Parathyroid adenoma (tissue), 2 donors: ENCODE results near the gene RASSF8.

Experiments
- H2AFZ ChIP-seq: fragments of 300-600 bp; sonication (generic); one replicate; pipeline ENCODE4 v1.7.0; 2017; ENCODE audit warnings: antibody characterized with exemption, mild to moderate bottlenecking
- H3K27ac ChIP-seq: fragments of 300-600 bp; sonication (generic); one replicate; pipeline ENCODE4 v1.7.0; 2017
- H3K27me3 ChIP-seq: fragments of 300-600 bp; sonication (generic); one replicate; pipeline ENCODE4 v1.7.0; 2017; ENCODE audit warnings: low read length; ENCODE audit not compliant: control insufficient read depth, insufficient read depth
- H3K36me3 ChIP-seq: fragments of 300-600 bp; sonication (generic); one replicate; pipeline ENCODE4 v1.7.0; 2017; ENCODE audit warnings: low read length; ENCODE audit not compliant: control insufficient read depth, insufficient read depth
- H3K4me1 ChIP-seq: fragments of 300-600 bp; sonication (generic); one replicate; pipeline ENCODE4 v1.7.0; 2017; ENCODE audit warnings: control low read depth
- H3K4me2 ChIP-seq: fragments of 300-600 bp; sonication (generic); one replicate; pipeline ENCODE4 v1.7.0; 2017; ENCODE audit warnings: low read length
- H3K4me3 ChIP-seq: fragments of 300-600 bp; sonication (generic); one replicate; pipeline ENCODE4 v1.7.0; 2017; ENCODE audit warnings: low read depth, low read length
- H3K79me2 ChIP-seq: fragments of 300-600 bp; sonication (generic); one replicate; pipeline ENCODE4 v1.7.0; 2017; ENCODE audit warnings: control low read depth
- H3K9ac ChIP-seq: fragments of 300-600 bp; sonication (generic); one replicate; pipeline ENCODE4 v1.7.0; 2017; ENCODE audit warnings: mild to moderate bottlenecking
- H3K9me3 ChIP-seq: fragments of 300-600 bp; sonication (generic); one replicate; pipeline ENCODE4 v1.7.0; 2017; ENCODE audit warnings: low read length; ENCODE audit not compliant: control insufficient read depth
- CTCF ChIP-seq: fragments of 300-600 bp; sonication (generic); IDR thresholded peaks from one replicate; pipeline ENCODE4 v1.7.0; 2017; ENCODE audit warnings: antibody characterized with exemption, mild to moderate bottlenecking
- donor health status: primary hyperparathyroidism.

The RASSF8 gene

GRCh38 chr12:26031318-26031717 lies 72.8 kb downstream of the RASSF8 start:
- no peak overlapping the region for H2AFZ ChIP-seq
- H3K4me1 ChIP-seq = no peaks in the 10 kb centered on the region
- TF ChIP-seq CTCF = no peak
- no peak overlapping the region for H3K9ac ChIP-seq
- H3K9me3 ChIP-seq = no peaks in the 10 kb centered on the region
- no peaks in the 10 kb centered on the region for H3K36me3 ChIP-seq
- H3K4me3 ChIP-seq = no peak overlapping the region
- no peak overlapping the region for H3K4me2 ChIP-seq
- H3K79me2 ChIP-seq = no peaks in the 10 kb centered on the region
- H3K27ac ChIP-seq = no peak overlapping the region
- no peaks in the 10 kb centered on the region for H3K27me3 ChIP-seq

GRCh38 chr12:26031827-26032226 lies 73.3 kb downstream of the RASSF8 start:
- no peaks in the 10 kb centered on the region for H3K4me1 ChIP-seq

GRCh38 chr12:26032290-26032689 lies 73.8 kb downstream of the RASSF8 start:
- Histone ChIP-seq H3K27ac (no peak overlapping the region), H3K9ac (no peak overlapping the region), H3K4me2 (no peak overlapping the region), H3K4me3 (no peak overlapping the region), H3K9me3 (no peaks in the 10 kb centered on the region), H2AFZ (no peak overlapping the region), H3K36me3 (no peaks in the 10 kb centered on the region), H3K27me3 (no peaks in the 10 kb centered on the region), H3K79me2 (no peaks in the 10 kb centered on the region), H3K4me1 (no peaks in the 10 kb centered on the region)
- TF ChIP-seq CTCF = no peak

More at GRCh38 chr12:26031827-26032226, 73.3 kb downstream of the RASSF8 start:
- Histone ChIP-seq H3K27me3 (no peaks in the 10 kb centered on the region), H3K36me3 (no peaks in the 10 kb centered on the region), H3K79me2 (no peaks in the 10 kb centered on the region), H2AFZ (no peak overlapping the region), H3K4me2 (no peak overlapping the region), H3K9me3 (no peaks in the 10 kb centered on the region), H3K4me3 (no peak overlapping the region), H3K27ac (no peak overlapping the region), H3K9ac (no peak overlapping the region)
- no peak for TF ChIP-seq CTCF

GRCh38 chr12:26032719-26033241 lies 74.3 kb downstream of the RASSF8 start:
- Histone ChIP-seq H3K4me2 (no peak overlapping the region), H2AFZ (no peak overlapping the region), H3K27ac (no peak overlapping the region), H3K27me3 (no peaks in the 10 kb centered on the region), H3K4me1 (no peaks in the 10 kb centered on the region), H3K36me3 (no peaks in the 10 kb centered on the region), H3K4me3 (no peak overlapping the region), H3K9me3 (no peaks in the 10 kb centered on the region), H3K79me2 (no peaks in the 10 kb centered on the region), H3K9ac (no peak overlapping the region)
- no peak for TF ChIP-seq CTCF

- Histone ChIP-seq H3K79me2 (no peaks in the 10 kb centered on the region), H3K27me3 (no peaks in the 10 kb centered on the region), H3K9me3 (no peaks in the 10 kb centered on the region), H3K4me3 (no peak overlapping the region), H3K4me2 (no peak overlapping the region), H3K4me1 (no peaks in the 10 kb centered on the region), H3K9ac (no peak overlapping the region), H3K27ac (no peak overlapping the region), H3K36me3 (no peaks in the 10 kb centered on the region), H2AFZ (no peak overlapping the region)
- no peak for TF ChIP-seq CTCF
Measured at GRCh38 chr12:26034371-26035142, 76.1 kb downstream of the RASSF8 start.
